H1 (cell line): Measurements from ENCODE around the gene TTLL9. TPM values are rescaled to one million over a fixed set of nuclear protein-coding genes. Genes with fewer than 3 reads are reported as not detected.

Source experiments
- CTCF ChIA-PET: fragments of 300-600 bp; sonication (Branson Sonifier 250); formaldehyde crosslinking; loops from one replicate; lab custom pipeline; 2021; ENCODE audit not compliant: partially characterized antibody; lab: Charles Lee
- POLR2A ChIA-PET: fragments of 300-600 bp; sonication (Branson Sonifier 250); formaldehyde crosslinking; loops from one replicate; lab custom pipeline; 2021; ENCODE audit warnings: inconsistent platforms; ENCODE audit not compliant: partially characterized antibody; lab: Charles Lee
- DNase-seq, 2 experiments: peaks; one replicate each; pipeline versions ENCODE4 v3.0.0 to v3.0.0-alpha.2; 2010 to 2022; ENCODE audit warnings: low spot score in 2 of 2, low read depth in 1 of 2, mixed read lengths in 1 of 2
- FAIRE-seq: peaks from 2 replicates; lab custom pipeline; 2011; peaks lifted over from hg19 to GRCh38; lab: Jason Lieb, UNC
- H2AFZ ChIP-seq: 2 replicates; pipeline ENCODE4 v1.8.1; 2012; ENCODE audit warnings: low read length, inconsistent platforms
- H2AK5ac ChIP-seq: 2 replicates; pipeline ENCODE4 v1.6.1; 2013; ENCODE audit warnings: low read depth, low read length
- H2BK120ac ChIP-seq: replicated peaks from 2 replicates; pipeline ENCODE3; 2013; ENCODE audit warnings: low read depth, low read length, inconsistent platforms
- H2BK12ac ChIP-seq: 2 replicates; pipeline ENCODE4 v1.6.1; 2013; ENCODE audit warnings: low read depth, low read length
- H2BK15ac ChIP-seq: 2 replicates; pipeline ENCODE4 v1.6.1; 2013; ENCODE audit warnings: low read length
- H2BK20ac ChIP-seq: 2 replicates; pipeline ENCODE4 v1.6.1; 2013; ENCODE audit warnings: low read length
- H2BK5ac ChIP-seq: 2 replicates; pipeline ENCODE4 v1.6.1; 2013; ENCODE audit warnings: low read depth, low read length
- H3K14ac ChIP-seq: 2 replicates; pipeline ENCODE4 v1.6.1; 2013; ENCODE audit warnings: inconsistent platforms; ENCODE audit not compliant: insufficient read length
- H3K18ac ChIP-seq: 2 replicates; pipeline ENCODE4 v1.6.1; 2013; ENCODE audit warnings: low read length; ENCODE audit errors: extremely low read depth
- H3K23ac ChIP-seq: 2 replicates; pipeline ENCODE4 v1.6.1; 2013; ENCODE audit warnings: inconsistent platforms; ENCODE audit not compliant: insufficient read length
- H3K23me2 ChIP-seq: 2 replicates; pipeline ENCODE4 v1.6.1; 2013; ENCODE audit warnings: low read depth, low read length
- H3K27ac ChIP-seq: 2 replicates; pipeline ENCODE4 v1.6.1; 2011; ENCODE audit warnings: low read depth, low read length, inconsistent platforms
- H3K27me3 ChIP-seq, 4 experiments: replicated peaks in 1 of 4; 1 replicate in 1 of 4; 2 replicates in 3 of 4; pipeline versions ENCODE4 v1.6.1 to v1.8.1; 2011 to 2013; ENCODE audit warnings: low read length in 3 of 4, mild to moderate bottlenecking in 3 of 4, inconsistent platforms in 2 of 4, mixed read lengths in 2 of 4, moderate library complexity in 1 of 4; ENCODE audit not compliant: control insufficient read depth in 3 of 4, insufficient read depth in 3 of 4; ENCODE audit errors: extremely low read depth in 1 of 4
- H3K36me3 ChIP-seq, 4 experiments: 2 replicates each; pipeline versions ENCODE4 v1.6.1 to v1.8.1; 2011 to 2013; ENCODE audit warnings: mild to moderate bottlenecking in 4 of 4, low read length in 3 of 4, moderate library complexity in 2 of 4, control low read depth in 1 of 4, inconsistent platforms in 1 of 4; ENCODE audit not compliant: insufficient read depth in 4 of 4, control insufficient read depth in 2 of 4
- H3K4ac ChIP-seq: replicated peaks from 2 replicates; pipeline ENCODE3; 2013; ENCODE audit warnings: low read length, low read depth, mixed read lengths, inconsistent platforms; ENCODE audit not compliant: insufficient read length
- H3K4me1 ChIP-seq, 4 experiments: replicated peaks in 1 of 4; 1 replicate in 1 of 4; 2 replicates in 3 of 4; pipeline versions ENCODE4 v1.6.1 to v1.8.1; 2011 to 2013; ENCODE audit warnings: low read length in 3 of 4, inconsistent platforms in 2 of 4, mixed read lengths in 1 of 4; ENCODE audit not compliant: insufficient read depth in 4 of 4, control insufficient read depth in 3 of 4
- H3K4me2 ChIP-seq, 2 experiments: 2 replicates each; pipeline versions ENCODE4 v1.6.1 to v1.8.1; 2011 to 2013; ENCODE audit warnings: low read depth in 2 of 2, low read length in 2 of 2, control low read depth in 1 of 2, inconsistent platforms in 1 of 2, mild to moderate bottlenecking in 1 of 2; ENCODE audit not compliant: insufficient read depth in 1 of 2
- H3K4me3 ChIP-seq, 4 experiments: fragments of 200-600, 300-600 bp in 1 of 4; sonication (generic), shearing (Covaris generic), sonication (Bioruptor Twin) in 1 of 4; 2 replicates each; pipeline versions ENCODE4 v1.5.1 to v1.8.1; 2011 to 2016; ENCODE audit warnings: low read length in 4 of 4, low read depth in 3 of 4, control low read depth in 2 of 4, inconsistent platforms in 2 of 4, mild to moderate bottlenecking in 2 of 4, mixed read lengths in 1 of 4, moderate library complexity in 1 of 4; ENCODE audit not compliant: insufficient read depth in 2 of 4; ENCODE audit errors: extremely low read depth in 1 of 4
- H3K56ac ChIP-seq: replicated peaks from 2 replicates; pipeline ENCODE3; 2013; ENCODE audit warnings: low read depth, mild to moderate bottlenecking, mixed read lengths, low read length, inconsistent platforms; ENCODE audit not compliant: insufficient read length
- H3K79me1 ChIP-seq: 2 replicates; pipeline ENCODE4 v1.6.1; 2013; ENCODE audit warnings: low read depth, low read length, control low read depth
- H3K79me2 ChIP-seq, 2 experiments: 2 replicates each; pipeline versions ENCODE4 v1.6.1 to v1.8.1; 2012 to 2013; ENCODE audit warnings: low read length in 2 of 2, mild to moderate bottlenecking in 2 of 2, inconsistent platforms in 1 of 2; ENCODE audit not compliant: insufficient read depth in 2 of 2, control insufficient read depth in 1 of 2
- H3K9ac ChIP-seq, 4 experiments: replicated peaks in 1 of 4; 1 replicate in 1 of 4; 2 replicates in 3 of 4; pipeline versions ENCODE4 v1.6.1 to v1.8.1; 2011 to 2013; ENCODE audit warnings: low read depth in 3 of 4, low read length in 3 of 4, control low read depth in 2 of 4, mild to moderate bottlenecking in 2 of 4, moderate library complexity in 2 of 4, inconsistent platforms in 1 of 4; ENCODE audit errors: extremely low read depth in 1 of 4
- H3K9me3 ChIP-seq, 2 experiments: 2 replicates each; pipeline versions ENCODE4 v1.6.1 to v1.8.1; 2012 to 2013; ENCODE audit warnings: mild to moderate bottlenecking in 2 of 2, moderate library complexity in 2 of 2, control low read depth in 1 of 2, inconsistent platforms in 1 of 2, low read depth in 1 of 2, low read length in 1 of 2, mixed read lengths in 1 of 2; ENCODE audit not compliant: insufficient read depth in 2 of 2
- H4K20me1 ChIP-seq, 2 experiments: replicated peaks in 1 of 2; 2 replicates each; pipeline versions ENCODE3 to v1.8.1; 2011 to 2013; ENCODE audit warnings: inconsistent platforms in 2 of 2, low read length in 2 of 2, mild to moderate bottlenecking in 1 of 2; ENCODE audit not compliant: insufficient read depth in 2 of 2, control insufficient read depth in 1 of 2
- H4K5ac ChIP-seq: 2 replicates; pipeline ENCODE4 v1.6.1; 2013; ENCODE audit warnings: low read length, low read depth, mixed read lengths, inconsistent platforms; ENCODE audit not compliant: insufficient read length
- H4K8ac ChIP-seq: 2 replicates; pipeline ENCODE4 v1.8.0; 2013; ENCODE audit warnings: mild to moderate bottlenecking, moderate library complexity, low read length, inconsistent platforms; ENCODE audit not compliant: insufficient read depth; ENCODE audit errors: extremely low read depth
- H4K91ac ChIP-seq: replicated peaks from 2 replicates; pipeline ENCODE3; 2013; ENCODE audit warnings: low read length, mixed read lengths, inconsistent platforms; ENCODE audit not compliant: insufficient read length
- ATF2 ChIP-seq: IDR thresholded peaks from 2 replicates; pipeline ENCODE4 v1.6.1; 2012; ENCODE audit warnings: low read length, inconsistent platforms
- BACH1 ChIP-seq: IDR thresholded peaks from 2 replicates; pipeline ENCODE4 v1.6.1; 2012; ENCODE audit warnings: low read length, improper control_type of control experiment
- CBX5 ChIP-seq: fragments of 300-800, 300-1000 bp; sonication (generic); IDR thresholded peaks from 2 replicates; pipeline ENCODE4 v1.7.1; 2016; ENCODE audit warnings: antibody characterized with exemption, low read length, low read depth
- HDAC2 ChIP-seq, 2 experiments: fragments of 300-600 bp in 1 of 2; sonication (generic) in 1 of 2; IDR thresholded peaks; 2 replicates each; pipeline ENCODE4 v1.6.1; 2011 to 2012; ENCODE audit warnings: low read depth in 2 of 2, low read length in 2 of 2, mild to moderate bottlenecking in 2 of 2, moderate library complexity in 2 of 2, borderline replicate concordance in 1 of 2, inconsistent platforms in 1 of 2
- JUND ChIP-seq: IDR thresholded peaks from 2 replicates; pipeline ENCODE4 v1.6.1; 2011; ENCODE audit warnings: mild to moderate bottlenecking, improper control_type of control experiment, low read length
- MAX ChIP-seq: IDR thresholded peaks from 2 replicates; pipeline ENCODE4 v1.6.1; 2012; ENCODE audit warnings: inconsistent platforms
- NRF1 ChIP-seq: IDR thresholded peaks from 2 replicates; pipeline ENCODE4 v1.6.1; 2011; ENCODE audit warnings: mild to moderate bottlenecking, low read depth, low read length, improper control_type of control experiment
- RFX5 ChIP-seq: IDR thresholded peaks from 2 replicates; pipeline ENCODE4 v1.6.1; 2011; ENCODE audit warnings: low read depth, low read length, improper control_type of control experiment, borderline replicate concordance
- SP2 ChIP-seq: IDR thresholded peaks from 2 replicates; pipeline ENCODE4 v1.6.1; 2012; ENCODE audit warnings: mild to moderate bottlenecking, low read length, inconsistent platforms
- SP4 ChIP-seq: IDR thresholded peaks from 2 replicates; pipeline ENCODE4 v1.6.1; 2012; ENCODE audit warnings: low read length, inconsistent platforms
- TBP ChIP-seq: IDR thresholded peaks from 2 replicates; pipeline ENCODE4 v1.6.1; 2011; ENCODE audit warnings: low read depth, low read length, improper control_type of control experiment
- WGBS, 2 experiments: shearing (Covaris generic) in 1 of 2; methylation state at CpG; one replicate each; pipeline versions ENCODE4 v1.1.6 to v1.1.7; 2013 to 2015; ENCODE audit warnings: low lambda C conversion rate in 2 of 2, mixed read lengths in 2 of 2, inconsistent platforms in 1 of 2, low coverage in 1 of 2, missing lambda C conversion rate in 1 of 2; ENCODE audit not compliant: insufficient replicate concordance in 2 of 2, insufficient coverage in 1 of 2, insufficient read length in 1 of 2; ENCODE audit errors: extremely low coverage in 1 of 2, missing lambda C conversion rate in 1 of 2; 5-methylcytosine and 5-hydroxymethylcytosine counted together
- polyA plus RNA-seq, 7 experiments: library from polyadenylated mRNA; depleted of rRNA in 3 of 7; stranded (reverse) in 5 of 7; unstranded in 2 of 7; fragments of >200 nt in 5 of 7; fragments of 200-250 nt in 2 of 7; gene quantifications; 1 replicate in 5 of 7; 2 replicates in 1 of 7; 4 replicates in 1 of 7; pipeline versions ENCODE4 v1.2.1 to v1.2.3, GENCODE V29; 2011 to 2013; ENCODE audit warnings: missing spikeins in 2 of 7, mixed read lengths in 2 of 7
- total RNA-seq: library from RNA; stranded (reverse); fragmentation: NEBNext Ultra II Directional; extraction: Animal tissue kit (Norgen Biotek cat#: 25700); gene quantifications from 2 replicates; pipeline ENCODE4 v1.2.1, GENCODE V29; 2021

The TTLL9 gene
- total and polyA plus RNA-seq, 2 of the 8 experiments (the other 6 are each of a cell fraction or from before 2014, with no cell fraction given): 0.06 TPM; not detected in 1

GRCh38 chr20:31906001-31906400 is 35.6 kb downstream of the TTLL9 start:
- POLR2A ChIA-PET: interaction anchor here (1.0 to 1.5 kb wide), 3 partner anchors 9 to 20 kb away, joined by 3 to 4 read pairs (median 3); no protein-coding TSS in a partner anchor
- TF ChIP-seq ATF2 (no peak), SP4 (no peak), HDAC2 (IDR thresholded peaks at IDR 0.05; ENCODE audit: borderline replicate concordance in 1 of 2, low read depth in 2 of 2, low read length in 2 of 2) (no peak), MAX (0 out of 2 replicates have a peak, but pooled peaks have one; percentile 23), CBX5 (no peak), TBP (no peak; the same call in 1 of the 2 replicates), BACH1 (no peak), JUND (no peak), SP2 (no peak), NRF1 (no peak), RFX5 (no peak)

More at GRCh38 chr20:31906001-31906400, 35.6 kb downstream of the TTLL9 start:
- Histone ChIP-seq H3K79me2 (no peaks in the 10 kb centered on the region), H3K18ac (peak overlapping the region; percentile 90; the same call in 1 of the 2 replicates), H3K9me3 (no peaks in the 10 kb centered on the region), H2BK120ac (peak overlapping the region; percentile 77), H3K4me2 (peak overlapping the region; percentile 4 to 45; a peak in 2 of 4 replicates), H3K36me3 (no peaks in the 10 kb centered on the region), H3K23me2 (no peaks in the 10 kb centered on the region; the same call in 1 of the 2 replicates), H2AFZ (peak overlapping the region; percentile 7; the same call in 1 of the 2 replicates), H3K79me1 (no peaks in the 10 kb centered on the region), H4K5ac (no peak overlapping the region), H3K4me3 (peak overlapping the region in 1 of 4 experiments; percentile 29; a peak in 1 of 8 replicates), H3K56ac (no peak overlapping the region), H3K9ac (peak overlapping the region in 2 of 4 experiments; percentile 17 to 45; a peak in 3 of 7 replicates), H4K91ac (no peak overlapping the region), H3K27ac (peak overlapping the region; percentile 18; the same call in 1 of the 2 replicates), H3K4ac (no peak overlapping the region), H3K27me3 (peaks cover 0 to 2% (median 0%) of the 10 kb centered on the region in 4 experiments; a peak in 2 of 7 replicates), H2BK12ac (peak overlapping the region; percentile 99), H3K14ac (no peak overlapping the region), H2AK5ac (peak overlapping the region; percentile 40; the same call in 1 of the 2 replicates), H2BK20ac (peak overlapping the region; percentile 99), H4K8ac (no peak overlapping the region), H4K20me1 (no peaks in the 10 kb centered on the region), H2BK15ac (peak overlapping the region; percentile 88; the same call in 1 of the 2 replicates), H3K23ac (no peak overlapping the region), H3K4me1 (peaks cover under 1 to 14% (median 11%) of the 10 kb centered on the region in 4 experiments), H2BK5ac (peak overlapping the region; percentile 71; the same call in 1 of the 2 replicates)
- FAIRE-seq (peak; percentile 80), DNase-seq (no peak)
- WGBS, 2 experiments: 61% methylated on average over 5 of the region's 5 CpGs; no CpG with 5 or more reads in 1 of the 2 experiments
- CTCF ChIA-PET: interaction anchor here (1.1 to 1.7 kb wide), 3 partner anchors 14 to 59 kb away, joined by 4 to 8 read pairs (median 4); no protein-coding TSS in a partner anchor
